ENCODE results near the gene IBTK.

GRCh38 chr6:82205930-82206392 lies 41.6 kb downstream of the IBTK start:
- TF ChIP-seq CTCF (IDR thresholded peaks at IDR 0.05; ENCODE audit: low read depth, low read length, missing input control) (no peak), RAD21 (IDR thresholded peaks at IDR 0.05) (no peak), GABPA (IDR thresholded peaks at IDR 0.05 in 1 of 2, conservative IDR thresholded peaks at IDR 0.05 in 1 of 2) (no peak), REST (IDR thresholded peaks at IDR 0.05) (no peak), ZBTB33 (IDR thresholded peaks at IDR 0.05) (no peak), MAX (IDR thresholded peaks at IDR 0.05) (no peak), YY1 (IDR thresholded peaks at IDR 0.05) (no peak), SP1 (IDR thresholded peaks at IDR 0.05) (peak; percentile 39), TAF1 (conservative IDR thresholded peaks at IDR 0.05) (no peak)

All from liver (tissue), 3 donors.